Fibroblast of skin of left quadriceps (primary cell): ENCODE data around the gene CDH23.

Experiments
- DNase-seq, 2 experiments: peaks; one replicate each; pipeline ENCODE4 v3.0.0-alpha.2; 2013; ENCODE audit warnings: low read depth in 2 of 2

Gene CDH23

DNA sequence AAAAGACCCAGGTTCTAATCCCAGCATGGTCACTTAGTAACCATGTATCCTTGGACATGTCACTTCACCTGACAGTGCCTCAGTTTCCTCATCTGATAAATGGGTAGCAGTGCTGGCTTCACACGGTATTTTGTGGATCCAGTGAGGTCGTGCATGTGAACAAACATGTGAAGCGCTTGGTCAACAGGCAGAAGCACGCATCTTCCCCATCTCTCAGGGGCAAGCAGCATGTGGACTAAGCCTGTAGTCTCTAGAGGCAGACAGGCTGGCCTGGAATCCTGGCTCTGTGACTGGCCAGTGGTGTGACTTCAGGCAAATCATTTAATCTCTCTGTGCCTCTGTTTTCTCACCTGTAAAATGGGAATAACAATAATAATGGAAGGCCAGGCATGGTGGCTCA, 207.0 kb downstream of the CDH23 start:
- no peak for DNase-seq

DNA sequence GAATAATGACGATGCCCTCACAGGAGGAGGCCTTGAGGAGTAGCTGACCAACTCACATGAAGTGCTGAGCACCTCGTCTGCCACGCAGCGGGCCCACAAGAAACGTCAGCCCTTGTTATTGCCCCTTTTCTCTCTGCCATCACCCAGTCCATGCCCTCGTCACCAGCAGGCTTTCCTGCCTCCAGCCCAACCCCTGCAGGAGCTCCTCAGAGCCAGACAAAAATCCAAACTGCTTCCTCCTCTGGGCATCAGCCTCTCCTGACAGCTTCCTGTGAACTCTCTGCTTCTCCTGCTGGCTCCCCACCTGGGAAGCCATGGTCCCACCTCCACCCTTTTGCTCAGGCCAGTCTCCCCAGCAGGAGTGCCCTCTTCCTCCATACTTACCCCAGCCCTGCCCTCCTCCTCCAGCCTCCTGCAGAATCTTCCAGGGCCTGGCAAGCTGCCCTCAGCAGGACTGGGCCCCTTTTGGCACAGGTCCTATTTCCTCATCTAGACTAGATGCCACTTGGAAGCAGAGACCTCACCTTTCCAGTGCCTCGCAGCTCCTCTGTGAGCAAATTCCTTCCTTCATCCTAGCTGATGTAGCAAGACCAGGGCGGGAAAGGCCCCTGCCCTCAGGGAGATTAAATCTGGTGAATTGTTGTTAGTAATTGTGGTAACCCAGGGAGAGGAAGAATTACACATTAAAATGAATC, 207.8 kb downstream of the CDH23 start:
- DNase-seq = no peak

DNA sequence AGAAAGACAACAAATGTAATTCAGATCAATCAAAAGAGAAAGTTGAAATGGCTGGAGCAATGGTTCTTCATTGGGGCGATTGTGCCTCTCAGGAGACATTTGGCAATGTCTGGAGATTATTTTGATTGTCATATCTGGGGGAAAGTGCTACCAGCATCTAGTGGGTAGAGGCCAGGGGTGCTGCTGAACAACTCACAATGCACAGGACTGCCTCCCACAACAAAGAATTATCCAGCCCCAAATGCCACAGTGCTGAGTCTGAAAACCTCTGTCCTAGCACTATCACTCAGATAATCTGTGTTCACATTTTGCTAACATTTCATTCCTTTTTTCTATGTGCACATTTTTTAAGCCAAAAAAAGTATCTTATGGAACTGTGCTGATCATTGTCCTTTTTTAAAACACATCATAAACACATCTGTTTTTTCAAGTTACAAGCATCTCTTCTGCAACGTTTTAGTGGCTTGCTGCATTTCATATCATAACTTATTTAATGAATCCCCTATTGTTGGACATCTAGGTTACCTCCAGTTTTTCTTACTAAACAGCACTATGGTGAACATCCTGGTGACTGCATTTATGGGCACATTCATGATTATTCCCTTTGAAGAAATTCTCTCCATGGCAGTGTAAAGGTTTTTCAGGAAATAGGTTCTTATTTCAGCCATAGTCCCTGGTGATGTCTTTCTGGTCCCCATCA, 208.7 kb downstream of the CDH23 start:
- no peak for DNase-seq

- no peak for DNase-seq
Observed at GRCh38 chr10:71606257-71607081, 209.7 kb downstream of the CDH23 start.

DNA sequence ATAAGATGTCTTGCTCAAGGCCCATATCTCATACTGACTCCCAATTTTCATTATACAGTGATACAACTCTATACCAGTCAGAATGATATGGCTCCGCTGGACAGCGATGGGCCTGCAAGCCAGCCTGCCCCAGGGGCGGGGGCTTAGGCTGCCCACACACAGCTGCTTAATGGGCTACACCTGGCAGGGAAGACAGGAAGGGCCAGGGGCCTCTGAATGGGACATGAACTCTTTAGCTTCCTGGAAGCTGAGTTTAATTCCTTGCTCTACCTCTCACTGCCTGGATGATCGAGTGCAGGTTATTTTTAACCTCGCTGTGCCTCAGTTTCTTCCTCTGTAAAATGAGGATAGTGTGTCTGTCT, 210.3 kb downstream of the CDH23 start:
- DNase-seq = no peak

GRCh38 chr10:71608819-71609768, 212.4 kb downstream of the CDH23 start:
- peak in 1 of 2 experiments; percentile 29 for DNase-seq

GRCh38 chr10:71610651-71611050, 213.9 kb downstream of the CDH23 start:
- no peak for DNase-seq

- no peak for DNase-seq
Observed at GRCh38 chr10:71611131-71611530, 214.4 kb downstream of the CDH23 start.

GRCh38 chr10:71611709-71612422, 215.1 kb downstream of the CDH23 start:
- DNase-seq = no peak

DNA sequence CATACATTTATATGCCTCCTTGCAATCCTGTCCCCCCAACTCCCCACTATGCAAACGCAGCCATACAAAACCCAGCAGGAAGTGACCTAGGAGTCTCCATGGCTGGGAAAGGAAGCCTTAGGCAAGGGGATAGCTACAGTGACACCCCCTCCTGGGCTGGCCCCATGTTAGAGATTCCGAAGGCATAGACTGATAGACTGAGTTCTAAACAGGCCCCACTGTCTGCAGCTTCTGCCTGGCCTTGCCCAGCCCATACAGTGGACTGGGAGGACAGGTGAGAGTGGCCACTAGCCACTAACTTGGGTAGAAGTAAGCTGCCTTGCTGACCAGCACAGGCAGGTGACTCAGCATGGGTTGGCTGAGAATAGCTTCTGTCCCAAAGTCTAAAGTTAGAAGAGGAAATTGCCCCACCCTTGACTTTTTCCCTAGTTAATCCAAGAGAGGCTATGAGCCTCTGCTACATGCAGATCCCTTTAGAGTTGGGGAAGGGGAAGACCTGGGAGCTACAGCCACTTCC, 216.6 kb downstream of the CDH23 start:
- DNase-seq = no peak

GRCh38 chr10:71613877-71614276, 217.2 kb downstream of the CDH23 start:
- DNase-seq = no peak

DNA sequence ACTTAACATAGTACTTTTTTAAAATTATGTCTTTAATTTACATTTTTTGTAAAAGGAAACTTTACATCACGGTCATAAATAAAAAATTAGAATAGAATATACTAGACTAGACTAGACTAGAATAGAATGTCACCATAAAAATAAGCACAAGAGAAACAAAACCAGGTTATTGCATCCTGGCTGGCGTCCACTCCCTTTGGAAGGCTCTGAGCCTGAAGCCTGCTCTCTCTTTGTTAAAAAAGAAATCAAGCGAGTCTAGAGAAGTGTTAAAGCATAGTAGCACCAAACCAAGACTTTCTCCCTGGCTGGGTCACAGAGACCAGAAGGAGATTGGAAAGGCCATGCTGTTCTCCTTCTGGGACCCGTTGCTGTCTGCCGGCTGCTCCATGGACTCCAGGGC, 218.2 kb downstream of the CDH23 start:
- no peak for DNase-seq

GRCh38 chr10:71615538-71616329, 219.0 kb downstream of the CDH23 start:
- DNase-seq = no peak

GRCh38 chr10:71616817-71617654, 220.3 kb downstream of the CDH23 start:
- no peak for DNase-seq

DNA sequence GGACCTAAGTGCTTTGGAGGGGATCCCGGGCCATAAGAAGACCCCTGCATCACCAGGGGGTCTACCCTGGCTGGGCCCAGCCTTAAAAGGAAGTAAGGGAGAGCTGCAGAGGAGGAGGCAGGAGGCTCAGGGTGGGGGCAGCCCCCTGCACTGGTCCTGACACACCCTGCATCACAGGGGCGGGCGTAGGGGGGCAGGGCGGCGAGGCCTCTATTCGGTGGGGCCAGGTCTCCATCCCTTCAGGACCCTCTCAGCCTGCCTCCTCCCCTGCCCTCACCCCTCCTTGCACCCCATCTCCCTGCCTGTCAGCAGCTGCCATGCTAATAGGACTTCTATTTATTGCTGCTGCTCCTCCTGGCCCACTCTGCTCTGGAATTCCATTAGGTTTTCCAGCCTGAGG, 221.5 kb downstream of the CDH23 start:
- no peak for DNase-seq

GRCh38 chr10:71618598-71618997, 221.9 kb downstream of the CDH23 start:
- DNase-seq = no peak

- DNase-seq = no peak
Observed at GRCh38 chr10:71620642-71621041, 223.9 kb downstream of the CDH23 start.

DNA sequence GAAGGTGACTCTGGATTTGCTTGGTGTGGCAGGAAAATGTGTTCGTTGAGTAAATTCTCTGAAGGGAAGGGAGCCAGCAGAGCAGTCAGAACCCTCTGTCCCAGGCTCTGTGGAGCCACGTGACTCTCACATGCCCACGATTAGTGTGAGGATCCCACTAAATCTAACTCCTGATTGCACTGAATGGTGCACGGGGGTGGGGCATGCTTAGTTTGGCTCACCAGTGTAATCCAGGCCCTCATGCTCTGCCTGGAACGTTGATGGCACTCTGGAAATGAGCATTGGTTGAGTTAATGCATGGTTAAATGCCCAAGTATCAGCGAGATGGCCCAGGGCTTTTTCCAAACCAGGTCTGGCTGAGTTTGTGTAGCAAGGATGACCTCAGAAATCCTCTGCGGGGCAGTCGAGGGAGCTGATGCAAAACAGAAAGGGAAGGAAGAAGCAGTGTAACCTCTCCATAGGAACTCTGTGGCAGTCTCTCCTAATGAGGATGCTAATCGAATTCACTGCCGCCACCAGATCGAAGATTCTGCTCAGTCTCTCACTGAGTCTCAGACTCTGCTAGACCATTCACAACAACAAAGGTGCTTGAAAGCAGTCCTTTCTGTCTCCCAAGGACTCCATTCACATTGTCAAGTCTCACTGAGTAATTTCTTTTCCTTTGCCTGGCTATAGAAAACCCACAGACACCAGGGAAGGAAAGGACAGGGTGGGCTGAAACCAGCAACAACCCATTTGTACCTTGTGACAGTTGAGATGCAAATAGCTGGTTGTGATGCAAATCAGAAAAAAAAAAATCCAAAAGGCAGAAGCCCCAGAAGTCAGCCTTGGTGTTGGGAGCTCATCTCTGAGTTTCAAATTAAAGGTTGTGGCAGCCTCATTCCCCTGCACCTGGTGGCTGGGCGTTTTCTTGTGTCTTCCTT, 224.8 kb downstream of the CDH23 start:
- DNase-seq = no peak
